IMR-90 (cell line): Measurements from ENCODE around the gene BCL2L11. TPM values are rescaled to one million over a fixed set of nuclear protein-coding genes. Genes with fewer than 3 reads are reported as not detected.

Experiments
- ATAC-seq: fragments of 200-7000 bp; cut with Tn5 transposase; 2 replicates; pipeline ENCODE4 v1.9.1; 2020; ENCODE audit warnings: low read depth, mild to moderate bottlenecking, moderate library complexity
- BruUV-seq: library from RNA; stranded (reverse); fragments of 400-500 nt; replicated peaks from 2 replicates; lab custom pipeline; 2021; lab: Mats Ljungman, UMichigan
- CTCF ChIA-PET: fragments of 300-600 bp; formaldehyde crosslinking; extraction: SDS; loops from one replicate; lab custom pipeline; 2021; ENCODE audit warnings: antibody characterized with exemption; lab: Yijun Ruan, JAX
- POLR2A ChIA-PET: fragments of 300-600 bp; sonication (Branson Sonifier 250); formaldehyde crosslinking; loops from one replicate; lab custom pipeline; 2022; ENCODE audit warnings: antibody characterized with exemption; ENCODE audit not compliant: unreplicated experiment; lab: Charles Lee
- DNase-seq: peaks from one replicate; pipeline ENCODE4 v3.0.0; 2013
- H2AFZ ChIP-seq: replicated peaks from 2 replicates; pipeline ENCODE3; 2013; ENCODE audit warnings: low read length, mild to moderate bottlenecking; ENCODE audit not compliant: poor library complexity
- H2AK5ac ChIP-seq: 2 replicates; pipeline ENCODE4 v1.6.1; 2013; ENCODE audit warnings: low read depth, low read length, inconsistent platforms
- H2AK9ac ChIP-seq: replicated peaks from 2 replicates; pipeline ENCODE3; 2013; ENCODE audit warnings: mild to moderate bottlenecking, low read depth, low read length, moderate library complexity; ENCODE audit not compliant: poor library complexity
- H2BK120ac ChIP-seq: 2 replicates; pipeline ENCODE4 v1.6.1; 2013; ENCODE audit warnings: low read depth, low read length, inconsistent platforms
- H2BK15ac ChIP-seq: 3 replicates; pipeline ENCODE4 v1.6.1; 2013; ENCODE audit warnings: low read depth, low read length, inconsistent platforms
- H2BK20ac ChIP-seq: 2 replicates; pipeline ENCODE4 v1.6.1; 2013; ENCODE audit warnings: low read depth, mild to moderate bottlenecking, inconsistent platforms, low read length, moderate library complexity
- H2BK5ac ChIP-seq: 2 replicates; pipeline ENCODE4 v1.6.1; 2013; ENCODE audit warnings: mild to moderate bottlenecking, low read depth, low read length, inconsistent platforms; ENCODE audit not compliant: poor library complexity, severe bottlenecking
- H3K14ac ChIP-seq: replicated peaks from 2 replicates; pipeline ENCODE4 v1.6.1; 2013; ENCODE audit warnings: low read depth, low read length, inconsistent platforms
- H3K18ac ChIP-seq: 2 replicates; pipeline ENCODE4 v1.6.1; 2013; ENCODE audit warnings: low read depth, low read length, control low read depth
- H3K23ac ChIP-seq: 2 replicates; pipeline ENCODE4 v1.6.1; 2013; ENCODE audit warnings: low read depth, low read length, inconsistent platforms
- H3K27ac ChIP-seq: 2 replicates; pipeline ENCODE4 v1.5.1; 2013; ENCODE audit warnings: mild to moderate bottlenecking, control low read depth, low read length; ENCODE audit not compliant: insufficient read depth
- H3K27me3 ChIP-seq: 2 replicates; pipeline ENCODE4 v1.6.1; 2013; ENCODE audit warnings: low read length; ENCODE audit not compliant: control insufficient read depth, insufficient read depth
- H3K36me3 ChIP-seq: 2 replicates; pipeline ENCODE4 v1.6.1; 2013; ENCODE audit warnings: low read length, mixed read lengths; ENCODE audit not compliant: control insufficient read depth, insufficient read depth
- H3K4ac ChIP-seq: 2 replicates; pipeline ENCODE4 v1.6.1; 2013; ENCODE audit warnings: low read depth, low read length, inconsistent platforms
- H3K4me1 ChIP-seq: 2 replicates; pipeline ENCODE4 v1.6.1; 2013; ENCODE audit warnings: low read length, mixed read lengths; ENCODE audit not compliant: control insufficient read depth, insufficient read depth
- H3K4me2 ChIP-seq: 2 replicates; pipeline ENCODE4 v1.6.1; 2013; ENCODE audit warnings: low read depth, mild to moderate bottlenecking, control low read depth, low read length, moderate library complexity
- H3K4me3 ChIP-seq: 2 replicates; pipeline ENCODE4 v1.5.1; 2013; ENCODE audit warnings: low read depth, mild to moderate bottlenecking, control low read depth, low read length, moderate library complexity; ENCODE audit not compliant: insufficient read depth
- H3K56ac ChIP-seq: 2 replicates; pipeline ENCODE4 v1.6.1; 2013; ENCODE audit warnings: low read length, inconsistent platforms; ENCODE audit not compliant: insufficient read depth; ENCODE audit errors: extremely low read depth
- H3K79me1 ChIP-seq, 2 experiments: 2 replicates each; pipeline ENCODE4 v1.6.1; 2013; ENCODE audit warnings: low read length in 2 of 2, inconsistent platforms in 1 of 2, low read depth in 1 of 2
- H3K9ac ChIP-seq: 2 replicates; pipeline ENCODE4 v1.6.1; 2013; ENCODE audit warnings: low read depth, low read length, control low read depth
- H3K9me1 ChIP-seq: 2 replicates; pipeline ENCODE4 v1.6.1; 2013; ENCODE audit warnings: low read length, inconsistent platforms; ENCODE audit not compliant: insufficient read depth
- H3K9me3 ChIP-seq: 2 replicates; pipeline ENCODE4 v1.6.1; 2013; ENCODE audit warnings: low read length; ENCODE audit not compliant: control insufficient read depth, insufficient read depth
- H4K20me1 ChIP-seq: 2 replicates; pipeline ENCODE4 v1.6.1; 2013; ENCODE audit warnings: low read length, inconsistent platforms; ENCODE audit not compliant: insufficient read depth
- H4K5ac ChIP-seq: 2 replicates; pipeline ENCODE4 v1.6.1; 2013; ENCODE audit warnings: mild to moderate bottlenecking, low read depth, low read length, control low read depth
- H4K8ac ChIP-seq, 2 experiments: 2 replicates each; pipeline ENCODE4 v1.6.1; 2013; ENCODE audit warnings: low read depth in 2 of 2, low read length in 2 of 2, control low read depth in 1 of 2, inconsistent platforms in 1 of 2
- H4K91ac ChIP-seq: 2 replicates; pipeline ENCODE4 v1.6.1; 2013; ENCODE audit warnings: low read depth, low read length, inconsistent platforms; ENCODE audit not compliant: insufficient read depth
- BHLHE40 ChIP-seq: fragments of 150-350 bp; IDR thresholded peaks from 2 replicates; pipeline ENCODE4 v1.6.1; 2016; ENCODE audit warnings: mild to moderate bottlenecking, low read depth, low read length
- CEBPB ChIP-seq: IDR thresholded peaks from 2 replicates; pipeline ENCODE4 v1.6.1; 2012; ENCODE audit warnings: low read depth, low read length, improper control_type of control experiment
- CTCF ChIP-seq: conservative IDR thresholded peaks from 2 replicates; pipeline ENCODE4 v1.5.1; 2012; ENCODE audit warnings: mild to moderate bottlenecking, low read depth, low read length, improper control_type of control experiment
- ELK1 ChIP-seq: fragments of 150-350 bp; IDR thresholded peaks from 2 replicates; pipeline ENCODE4 v1.6.1; 2016; ENCODE audit warnings: low read depth, mild to moderate bottlenecking, low read length, moderate library complexity, borderline replicate concordance
- FOS ChIP-seq: fragments of 150-350 bp; IDR thresholded peaks from 2 replicates; pipeline ENCODE4 v1.6.1; 2016; ENCODE audit warnings: low read depth, low read length
- MAFK ChIP-seq: IDR thresholded peaks from 2 replicates; pipeline ENCODE4 v1.6.1; 2012; ENCODE audit warnings: low read depth, low read length, improper control_type of control experiment
- MAZ ChIP-seq: IDR thresholded peaks from 2 replicates; pipeline ENCODE4 v1.6.1; 2012; ENCODE audit warnings: low read depth, mild to moderate bottlenecking, low read length, improper control_type of control experiment, moderate library complexity, borderline replicate concordance
- MXI1 ChIP-seq: IDR thresholded peaks from 2 replicates; pipeline ENCODE4 v1.6.1; 2012; ENCODE audit warnings: low read depth, mild to moderate bottlenecking, low read length, moderate library complexity, borderline replicate concordance
- RAD21 ChIP-seq: IDR thresholded peaks from 2 replicates; pipeline ENCODE4 v1.6.1; 2012; ENCODE audit warnings: low read length, improper control_type of control experiment
- RCOR1 ChIP-seq: IDR thresholded peaks from 2 replicates; pipeline ENCODE4 v1.6.1; 2012; ENCODE audit warnings: mild to moderate bottlenecking, low read length, improper control_type of control experiment; ENCODE audit not compliant: insufficient replicate concordance
- RFX5 ChIP-seq: IDR thresholded peaks from 2 replicates; pipeline ENCODE4 v1.8.0; 2012; ENCODE audit warnings: low read depth, mild to moderate bottlenecking, low read length, moderate library complexity
- SMC3 ChIP-seq: fragments of 150-350 bp; IDR thresholded peaks from 2 replicates; pipeline ENCODE4 v1.6.1; 2016; ENCODE audit warnings: low read depth, mild to moderate bottlenecking, antibody characterized with exemption, low read length, moderate library complexity
- USF2 ChIP-seq: fragments of 150-350 bp; IDR thresholded peaks from 2 replicates; pipeline ENCODE4 v1.6.1; 2017; ENCODE audit warnings: mild to moderate bottlenecking, antibody characterized with exemption, low read length, low read depth
- WGBS, 2 experiments: methylation state at CpG; one replicate each; pipeline versions ENCODE4 v1.1.5 to v1.1.7; 2013; ENCODE audit warnings: missing lambda C conversion rate in 2 of 2; ENCODE audit not compliant: insufficient read length in 1 of 2; ENCODE audit errors: extremely low coverage in 2 of 2; 5-methylcytosine and 5-hydroxymethylcytosine counted together
- dilution Hi-C: fragments of 300-500 bp; cut with HindIII; formaldehyde crosslinking; loops from one replicate; pipeline ENCODE4 v1.14.3; 2018; ENCODE audit warnings: low sequenced_read_pairs; ENCODE audit not compliant: unreplicated experiment
- in situ Hi-C: fragments of 300-500 bp; cut with MboI; formaldehyde crosslinking; loops from 3 replicates; pipeline ENCODE4 v1.14.3; 2019; ENCODE audit warnings: low sequenced_read_pairs, inconsistent platforms, mixed read lengths
- intact Hi-C: fragments of 100-400 bp; cut with micrococcal nuclease; formaldehyde crosslinking; loops from 2 replicates; pipeline ENCODE4 v1.10.0; 2022
- polyA plus RNA-seq, 3 experiments: library from polyadenylated mRNA; depleted of rRNA; stranded (reverse); fragments of >200 nt; gene quantifications; 2 replicates each; pipeline ENCODE4 v1.2.3, GENCODE V29; 2012; ENCODE audit warnings: low replicate concordance in 1 of 3
- total RNA-seq: library from RNA; depleted of rRNA; stranded (reverse); fragments of >200 nt; gene quantifications from 2 replicates; pipeline ENCODE4 v1.2.3, GENCODE V29; 2012

The BCL2L11 gene
- total and polyA plus RNA-seq, 2 of the 4 experiments (the other 2 are of a cell fraction): 1.1 to 1.7 TPM

GRCh38 chr2:111145103-111145760, 24.5 kb downstream of the BCL2L11 start:
- no peak overlapping the region for H3K4me3 ChIP-seq
- 80% methylated on average over 1 of the region's 7 CpGs; no CpG with 5 or more reads in 1 of the 2 experiments for WGBS, 2 experiments
- no peaks in the 10 kb centered on the region for H3K79me1 ChIP-seq
- no peak overlapping the region for H3K4me2 ChIP-seq
- no peak overlapping the region for H2AFZ ChIP-seq
- H4K5ac ChIP-seq: no peak overlapping the region
- DNase-seq (no peak), ATAC-seq (no peak)
- H3K9me3 ChIP-seq: no peaks in the 10 kb centered on the region
- H3K27ac ChIP-seq: no peak overlapping the region
- POLR2A ChIA-PET: no interaction called here
- H4K20me1 ChIP-seq: peaks cover 3% of the 10 kb centered on the region; the same call in 1 of the 2 replicates
- H4K8ac ChIP-seq: no peak overlapping the region
- intact Hi-C loops: loop anchor here (5.0 kb wide), 1 partner anchor 62 kb away; no protein-coding TSS in a partner anchor
- H3K27me3 ChIP-seq: no peaks in the 10 kb centered on the region; the same call in 1 of the 2 replicates
- no peaks in the 10 kb centered on the region for H3K4me1 ChIP-seq
- H3K18ac ChIP-seq: no peak overlapping the region
- in situ Hi-C loops: no loop called here
- no TSS peak for BruUV-seq
- no peak overlapping the region for H3K14ac ChIP-seq
- no peak overlapping the region for H2AK5ac ChIP-seq
- no peak overlapping the region for H2BK20ac ChIP-seq
- no peak overlapping the region for H2BK5ac ChIP-seq
- TF ChIP-seq SMC3 (no peak), MXI1 (no peak), RAD21 (no peak), MAZ (no peak), RFX5 (no peak), CEBPB (no peak), CTCF (no peak), BHLHE40 (no peak), FOS (no peak), USF2 (no peak), ELK1 (no peak), MAFK (no peak), RCOR1 (no peak)
- no peak overlapping the region for H3K23ac ChIP-seq
- peaks cover 2% of the 10 kb centered on the region; the same call in 1 of the 2 replicates for H3K36me3 ChIP-seq
- no peak overlapping the region for H3K4ac ChIP-seq
- CTCF ChIA-PET: no interaction called here
- dilution Hi-C loops: no loop called here
- no peak overlapping the region for H2BK120ac ChIP-seq
- H2BK15ac ChIP-seq: no peak overlapping the region
- no peak overlapping the region for H4K91ac ChIP-seq
- H3K9ac ChIP-seq: no peak overlapping the region
- H3K9me1 ChIP-seq: no peaks in the 10 kb centered on the region
- no peak overlapping the region for H2AK9ac ChIP-seq
- no peak overlapping the region for H3K56ac ChIP-seq
